ENCODE data around the gene TP53RK.

Gene TP53RK

DNA sequence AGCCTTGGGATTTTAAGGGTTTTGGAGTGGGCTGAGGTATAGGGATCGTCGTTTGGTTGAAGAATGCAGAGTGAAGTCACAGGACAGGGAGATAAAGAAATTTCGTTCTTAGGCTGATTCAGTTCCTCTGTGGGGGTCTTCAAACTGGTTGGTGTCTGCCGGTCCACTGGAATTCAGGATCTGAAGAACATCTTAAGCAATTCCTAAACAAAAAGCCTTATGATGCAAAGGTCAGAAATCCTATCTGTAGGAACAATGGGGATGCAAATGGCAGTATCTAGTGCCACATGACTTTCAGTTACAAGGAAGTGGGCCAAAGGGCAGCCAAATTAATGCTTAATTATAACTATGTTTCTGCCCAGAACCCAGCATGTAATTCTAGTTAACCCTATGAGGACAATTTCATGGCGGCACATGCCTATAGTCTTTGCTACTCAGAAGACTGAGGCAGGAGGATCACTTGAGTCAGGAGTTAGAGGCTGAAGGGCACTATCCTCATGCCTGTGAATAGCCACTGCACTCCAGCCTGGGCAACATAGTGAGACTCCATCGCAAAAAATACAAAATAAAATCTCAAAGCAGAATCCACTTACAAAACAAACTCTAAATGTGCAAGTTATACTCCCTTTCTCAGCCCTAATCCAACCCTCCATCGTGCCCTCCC, 15.6 kb upstream of the TP53RK start:
- peaks cover 6% of the 10 kb centered on the region for H3K79me2 ChIP-seq (ENCODE audit: control insufficient read depth, insufficient read depth, low read length, poor library complexity)
- no peak overlapping the region for H2BK5ac ChIP-seq (ENCODE audit: low read depth, low read length, poor library complexity)
- no peaks in the 10 kb centered on the region for H3K27me3 ChIP-seq (ENCODE audit: insufficient read depth, low read length)
- H3K27ac ChIP-seq (ENCODE audit: low read depth, low read length): no peak overlapping the region
- WGBS (ENCODE audit: extremely low coverage, insufficient coverage, insufficient read length): no CpG with 5 or more reads among the region's 7 CpGs
- H2BK120ac ChIP-seq (ENCODE audit: insufficient read depth, low read length, poor library complexity): no peak overlapping the region
- H2AK5ac ChIP-seq (ENCODE audit: low read length): no peak overlapping the region
- H2AFZ ChIP-seq (ENCODE audit: insufficient read depth, low read length, poor library complexity): no peak overlapping the region
- no peak overlapping the region for H3K9ac ChIP-seq (ENCODE audit: low read length)
- H3K79me1 ChIP-seq (ENCODE audit: low read length): peaks cover 9% of the 10 kb centered on the region
- peaks cover 9 to 12% of the 10 kb centered on the region in 2 experiments for H3K4me1 ChIP-seq (ENCODE audit: control insufficient read depth in 1 of 2, insufficient read depth in 2 of 2, low read length in 2 of 2)
- H3K9me3 ChIP-seq (ENCODE audit: insufficient read depth, low read depth, low read length): no peaks in the 10 kb centered on the region
- no peak overlapping the region for H3K14ac ChIP-seq (ENCODE audit: low read length)
- no peak overlapping the region for H3K4ac ChIP-seq (ENCODE audit: low read depth, low read length)
- H2BK12ac ChIP-seq (ENCODE audit: low read length): no peak overlapping the region
- no peak overlapping the region for H4K91ac ChIP-seq (ENCODE audit: low read depth, low read length)
- H3K36me3 ChIP-seq (ENCODE audit: control insufficient read depth in 1 of 2, insufficient read depth in 2 of 2, low read length in 2 of 2): no peaks in the 10 kb centered on the region
- no peak overlapping the region for H3K4me2 ChIP-seq (ENCODE audit: low read length)
- no peak for DNase-seq
- H3K23ac ChIP-seq (ENCODE audit: low read length): no peak overlapping the region
- H4K8ac ChIP-seq (ENCODE audit: low read depth, low read length): no peak overlapping the region
- H3K4me3 ChIP-seq (ENCODE audit: low read depth, low read length): no peak overlapping the region
- no peak overlapping the region for H3K18ac ChIP-seq (ENCODE audit: low read length)
- no peak overlapping the region for H4K12ac ChIP-seq (ENCODE audit: low read depth, low read length)

- no peak overlapping the region for H3K14ac ChIP-seq (ENCODE audit: low read length)
- no peak overlapping the region for H2BK5ac ChIP-seq (ENCODE audit: low read depth, low read length, poor library complexity)
- no peak overlapping the region for H3K18ac ChIP-seq (ENCODE audit: low read length)
- H3K79me1 ChIP-seq (ENCODE audit: low read length): no peaks in the 10 kb centered on the region
- peaks cover 5 to 9% of the 10 kb centered on the region in 2 experiments for H3K4me1 ChIP-seq (ENCODE audit: control insufficient read depth in 1 of 2, insufficient read depth in 2 of 2, low read length in 2 of 2)
- H3K4me3 ChIP-seq (ENCODE audit: low read depth, low read length): no peak overlapping the region
- H3K4me2 ChIP-seq (ENCODE audit: low read length): no peak overlapping the region
- no peak overlapping the region for H2AFZ ChIP-seq (ENCODE audit: insufficient read depth, low read length, poor library complexity)
- no peak overlapping the region for H4K8ac ChIP-seq (ENCODE audit: low read depth, low read length)
- no peak overlapping the region for H3K4ac ChIP-seq (ENCODE audit: low read depth, low read length)
- no peak overlapping the region for H3K27ac ChIP-seq (ENCODE audit: low read depth, low read length)
- no peak overlapping the region for H2AK5ac ChIP-seq (ENCODE audit: low read length)
- no peak overlapping the region for H2BK120ac ChIP-seq (ENCODE audit: insufficient read depth, low read length, poor library complexity)
- H4K12ac ChIP-seq (ENCODE audit: low read depth, low read length): no peak overlapping the region
- H3K9ac ChIP-seq (ENCODE audit: low read length): no peak overlapping the region
- no peaks in the 10 kb centered on the region for H3K36me3 ChIP-seq (ENCODE audit: control insufficient read depth in 1 of 2, insufficient read depth in 2 of 2, low read length in 2 of 2)
- no peaks in the 10 kb centered on the region for H3K79me2 ChIP-seq (ENCODE audit: control insufficient read depth, insufficient read depth, low read length, poor library complexity)
- peak; percentile 54 to 58 for DNase-seq
- WGBS (ENCODE audit: extremely low coverage, insufficient coverage, insufficient read length): no CpG with 5 or more reads among the region's 3 CpGs
- H2BK12ac ChIP-seq (ENCODE audit: low read length): no peak overlapping the region
- no peak overlapping the region for H3K23ac ChIP-seq (ENCODE audit: low read length)
- H3K9me3 ChIP-seq (ENCODE audit: insufficient read depth, low read depth, low read length): no peaks in the 10 kb centered on the region
- H4K91ac ChIP-seq (ENCODE audit: low read depth, low read length): no peak overlapping the region
- H3K27me3 ChIP-seq (ENCODE audit: insufficient read depth, low read length): no peaks in the 10 kb centered on the region
Measured at GRCh38 chr20:46703435-46703834, 14.2 kb upstream of the TP53RK start.

DNA sequence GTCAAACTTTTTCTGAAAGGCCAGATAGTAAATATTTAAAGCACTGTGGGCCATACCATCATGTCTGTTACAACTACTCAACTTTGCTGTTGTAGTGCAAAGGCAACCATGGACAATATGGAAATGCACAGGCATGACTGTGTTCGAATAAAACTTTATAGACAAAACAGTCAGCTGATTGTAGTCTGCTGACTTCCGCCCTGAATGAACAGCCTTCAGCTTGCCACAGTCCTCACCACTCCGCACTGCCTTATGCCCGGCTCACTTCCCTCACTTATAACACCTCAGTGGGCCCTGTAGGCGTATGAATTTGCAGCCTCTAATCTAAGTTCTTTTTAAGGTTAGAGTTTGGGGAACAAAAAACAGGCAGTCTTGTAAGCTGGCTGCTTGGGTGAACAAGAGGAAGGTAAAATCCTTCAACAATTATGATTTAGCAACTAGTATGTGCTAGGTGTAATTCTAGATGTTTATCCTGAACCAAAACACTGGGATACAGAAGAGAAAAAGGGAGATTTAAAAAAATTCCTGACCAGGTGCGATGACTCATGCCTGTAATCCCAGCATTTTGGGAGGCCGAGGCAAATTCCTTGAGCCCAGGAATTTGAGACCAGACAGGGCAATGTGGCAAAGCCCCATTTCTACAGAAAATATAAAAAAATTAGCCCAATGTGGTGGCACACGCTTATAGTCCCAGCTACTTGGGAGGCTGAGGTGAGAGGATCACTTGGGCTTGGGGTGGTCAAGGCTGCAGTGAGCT, 13.4 kb upstream of the TP53RK start:
- H3K79me1 ChIP-seq (ENCODE audit: low read length): no peaks in the 10 kb centered on the region
- no peaks in the 10 kb centered on the region for H3K79me2 ChIP-seq (ENCODE audit: control insufficient read depth, insufficient read depth, low read length, poor library complexity)
- H2AK5ac ChIP-seq (ENCODE audit: low read length): no peak overlapping the region
- no peak overlapping the region for H3K23ac ChIP-seq (ENCODE audit: low read length)
- no peak overlapping the region for H3K18ac ChIP-seq (ENCODE audit: low read length)
- peaks cover 5 to 9% of the 10 kb centered on the region in 2 experiments for H3K4me1 ChIP-seq (ENCODE audit: control insufficient read depth in 1 of 2, insufficient read depth in 2 of 2, low read length in 2 of 2)
- no CpG with 5 or more reads among the region's 8 CpGs for WGBS (ENCODE audit: extremely low coverage, insufficient coverage, insufficient read length)
- H3K9me3 ChIP-seq (ENCODE audit: insufficient read depth, low read depth, low read length): no peaks in the 10 kb centered on the region
- no peak overlapping the region for H2AFZ ChIP-seq (ENCODE audit: insufficient read depth, low read length, poor library complexity)
- H3K27ac ChIP-seq (ENCODE audit: low read depth, low read length): no peak overlapping the region
- no peak overlapping the region for H3K4me3 ChIP-seq (ENCODE audit: low read depth, low read length)
- H3K4ac ChIP-seq (ENCODE audit: low read depth, low read length): no peak overlapping the region
- H3K9ac ChIP-seq (ENCODE audit: low read length): no peak overlapping the region
- no peak overlapping the region for H3K14ac ChIP-seq (ENCODE audit: low read length)
- no peak overlapping the region for H4K12ac ChIP-seq (ENCODE audit: low read depth, low read length)
- H3K4me2 ChIP-seq (ENCODE audit: low read length): no peak overlapping the region
- H4K91ac ChIP-seq (ENCODE audit: low read depth, low read length): no peak overlapping the region
- no peak overlapping the region for H2BK5ac ChIP-seq (ENCODE audit: low read depth, low read length, poor library complexity)
- peak overlapping the region; percentile 65 for H4K8ac ChIP-seq (ENCODE audit: low read depth, low read length)
- H3K36me3 ChIP-seq (ENCODE audit: control insufficient read depth in 1 of 2, insufficient read depth in 2 of 2, low read length in 2 of 2): no peaks in the 10 kb centered on the region
- H3K27me3 ChIP-seq (ENCODE audit: insufficient read depth, low read length): no peaks in the 10 kb centered on the region
- H2BK120ac ChIP-seq (ENCODE audit: insufficient read depth, low read length, poor library complexity): no peak overlapping the region
- DNase-seq: peak in 1 of 2 donors; percentile 34
- H2BK12ac ChIP-seq (ENCODE audit: low read length): no peak overlapping the region

DNA sequence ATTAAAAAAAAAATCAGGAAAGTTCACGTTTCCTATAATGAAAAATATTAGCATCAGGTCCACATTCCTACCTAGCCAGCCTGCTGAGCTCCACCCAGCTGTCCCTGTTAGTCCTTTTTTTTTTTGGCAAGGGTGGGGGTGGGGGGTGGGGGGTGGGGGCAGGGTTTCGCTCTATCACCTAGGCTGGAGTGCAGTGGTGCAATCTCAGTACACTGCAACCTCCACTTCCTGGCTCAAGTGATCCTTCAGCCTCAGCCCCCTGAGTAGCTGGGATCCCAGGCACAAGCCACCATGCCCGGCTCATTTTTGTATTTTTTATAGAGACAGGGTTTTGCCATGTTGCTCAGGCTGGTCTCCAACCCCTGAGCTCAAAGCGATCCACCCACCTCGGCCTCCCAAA, 12.7 kb upstream of the TP53RK start:
- no peak for DNase-seq
- Histone ChIP-seq H3K27me3 (ENCODE audit: insufficient read depth, low read length) (no peaks in the 10 kb centered on the region), H2BK5ac (ENCODE audit: low read depth, low read length, poor library complexity) (no peak overlapping the region), H4K12ac (ENCODE audit: low read depth, low read length) (no peak overlapping the region), H3K79me1 (ENCODE audit: low read length) (no peaks in the 10 kb centered on the region), H3K9ac (ENCODE audit: low read length) (no peak overlapping the region), H2BK12ac (ENCODE audit: low read length) (no peak overlapping the region), H2BK120ac (ENCODE audit: insufficient read depth, low read length, poor library complexity) (no peak overlapping the region), H4K91ac (ENCODE audit: low read depth, low read length) (no peak overlapping the region), H3K4ac (ENCODE audit: low read depth, low read length) (no peak overlapping the region), H3K4me2 (ENCODE audit: low read length) (no peak overlapping the region), H3K4me3 (ENCODE audit: low read depth, low read length) (no peak overlapping the region), H3K18ac (ENCODE audit: low read length) (no peak overlapping the region), H3K27ac (ENCODE audit: low read depth, low read length) (no peak overlapping the region), H3K36me3 (ENCODE audit: control insufficient read depth in 1 of 2, insufficient read depth in 2 of 2, low read length in 2 of 2) (no peaks in the 10 kb centered on the region), H2AFZ (ENCODE audit: insufficient read depth, low read length, poor library complexity) (no peak overlapping the region), H4K8ac (ENCODE audit: low read depth, low read length) (no peak overlapping the region), H3K23ac (ENCODE audit: low read length) (no peak overlapping the region), H3K14ac (ENCODE audit: low read length) (no peak overlapping the region), H3K9me3 (ENCODE audit: insufficient read depth, low read depth, low read length) (no peaks in the 10 kb centered on the region), H3K4me1 (ENCODE audit: control insufficient read depth in 1 of 2, insufficient read depth in 2 of 2, low read length in 2 of 2) (peaks cover 5 to 9% of the 10 kb centered on the region in 2 experiments), H2AK5ac (ENCODE audit: low read length) (no peak overlapping the region), H3K79me2 (ENCODE audit: control insufficient read depth, insufficient read depth, low read length, poor library complexity) (no peaks in the 10 kb centered on the region)
- no CpG with 5 or more reads among the region's 5 CpGs for WGBS (ENCODE audit: extremely low coverage, insufficient coverage, insufficient read length)

Measured in trophoblast cell (in vitro differentiated cells and primary cell).